Measurements from ENCODE around the gene ACTC1.

DNA sequence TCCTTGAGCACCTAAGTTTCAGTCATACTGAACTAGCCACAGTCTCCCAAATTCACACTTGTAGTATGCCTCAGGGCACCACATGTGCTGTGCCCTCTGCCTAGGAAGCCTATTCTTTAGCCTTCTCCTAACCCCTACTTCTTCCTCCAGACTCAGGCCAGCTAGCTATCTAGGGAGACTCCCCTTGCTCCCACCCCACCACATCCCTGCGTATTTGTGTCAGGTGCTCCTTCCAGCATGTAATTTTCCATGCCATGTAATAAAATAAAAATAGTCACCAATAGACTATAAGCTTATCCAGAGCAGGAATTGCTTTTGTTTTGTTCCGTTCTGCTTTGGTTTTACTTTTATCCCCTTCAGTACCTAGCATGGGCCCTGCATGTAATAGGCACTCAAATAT is 25.6 kb downstream of the ACTC1 start:
- TF ChIP-seq, protein P1, sequence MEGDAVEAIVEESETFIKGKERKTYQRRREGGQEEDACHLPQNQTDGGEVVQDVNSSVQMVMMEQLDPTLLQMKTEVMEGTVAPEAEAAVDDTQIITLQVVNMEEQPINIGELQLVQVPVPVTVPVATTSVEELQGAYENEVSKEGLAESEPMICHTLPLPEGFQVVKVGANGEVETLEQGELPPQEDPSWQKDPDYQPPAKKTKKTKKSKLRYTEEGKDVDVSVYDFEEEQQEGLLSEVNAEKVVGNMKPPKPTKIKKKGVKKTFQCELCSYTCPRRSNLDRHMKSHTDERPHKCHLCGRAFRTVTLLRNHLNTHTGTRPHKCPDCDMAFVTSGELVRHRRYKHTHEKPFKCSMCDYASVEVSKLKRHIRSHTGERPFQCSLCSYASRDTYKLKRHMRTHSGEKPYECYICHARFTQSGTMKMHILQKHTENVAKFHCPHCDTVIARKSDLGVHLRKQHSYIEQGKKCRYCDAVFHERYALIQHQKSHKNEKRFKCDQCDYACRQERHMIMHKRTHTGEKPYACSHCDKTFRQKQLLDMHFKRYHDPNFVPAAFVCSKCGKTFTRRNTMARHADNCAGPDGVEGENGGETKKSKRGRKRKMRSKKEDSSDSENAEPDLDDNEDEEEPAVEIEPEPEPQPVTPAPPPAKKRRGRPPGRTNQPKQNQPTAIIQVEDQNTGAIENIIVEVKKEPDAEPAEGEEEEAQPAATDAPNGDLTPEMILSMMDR (IDR thresholded peaks at IDR 0.05; ENCODE audit: low read depth, low read length): no peak
- no peak for TF ChIP-seq EZH2phosphoT487 (IDR thresholded peaks at IDR 0.05; ENCODE audit: low read depth)
